K562 (cell line): ENCODE measurements around the gene MAP3K14. TPM values are rescaled to one million over a fixed set of nuclear protein-coding genes. Genes with fewer than 3 reads are reported as not detected.

Experiments used
- CCAR2 ChIP-seq: fragments of 200-400 bp; formaldehyde crosslinking; IDR thresholded peaks from 2 replicates; pipeline ENCODE4 v1.6.1; 2017; ENCODE audit warnings: mild to moderate bottlenecking, low read depth, low read length
- CREB5 ChIP-seq: fragments of 250-450 bp; sonication (Bioruptor Pico); IDR thresholded peaks from 2 replicates; pipeline ENCODE4 v1.5.0; 2020; ENCODE audit warnings: mild to moderate bottlenecking
- EGR1 ChIP-seq: fragments of 450-650 bp; conservative IDR thresholded peaks from 2 replicates; pipeline ENCODE4 v1.6.1; 2017; ENCODE audit warnings: mild to moderate bottlenecking
- ETV5 ChIP-seq: sonication (generic); formaldehyde crosslinking; IDR thresholded peaks from 2 replicates; pipeline ENCODE4 v1.4.0; 2020; ENCODE audit warnings: low read depth, mild to moderate bottlenecking, missing genetic modification reagents
- HDAC1 ChIP-seq, 2 experiments: fragments of 450-650 bp; IDR thresholded peaks; 2 replicates each; pipeline ENCODE4 v1.6.1; 2016 to 2017; ENCODE audit warnings: inconsistent platforms in 1 of 2, mild to moderate bottlenecking in 1 of 2, moderate library complexity in 1 of 2
- MED1 ChIP-seq: sonication (generic); formaldehyde crosslinking; IDR thresholded peaks from 2 replicates; pipeline ENCODE4 v1.8.1; 2023; ENCODE audit warnings: missing genetic modification reagents, borderline replicate concordance
- MEF2D ChIP-seq: conservative IDR thresholded peaks from 2 replicates; pipeline ENCODE4 v1.6.1; 2016; ENCODE audit warnings: low read depth, missing genetic modification characterization, missing compliant biosample characterization
- NCOA6 ChIP-seq: fragments of 450-650 bp; IDR thresholded peaks from 2 replicates; pipeline ENCODE4 v1.6.1; 2017; ENCODE audit warnings: mild to moderate bottlenecking
- NEUROD1 ChIP-seq: fragments of 150-350 bp; IDR thresholded peaks from 2 replicates; pipeline ENCODE4 v1.6.1; 2014; ENCODE audit warnings: borderline replicate concordance, low read length, low read depth; ENCODE audit not compliant: partially characterized antibody
- NFIX ChIP-seq: fragments of 250-450 bp; sonication (Bioruptor Pico); IDR thresholded peaks from 2 replicates; pipeline ENCODE4 v1.4.0; 2020; ENCODE audit warnings: low read depth, mild to moderate bottlenecking, moderate library complexity
- PREB ChIP-seq: sonication (generic); formaldehyde crosslinking; IDR thresholded peaks from 2 replicates; pipeline ENCODE4 v1.8.1; 2023; ENCODE audit warnings: mild to moderate bottlenecking, missing genetic modification reagents
- SMAD2 ChIP-seq: fragments of 150-350 bp; IDR thresholded peaks from 2 replicates; pipeline ENCODE4 v1.6.1; 2014; ENCODE audit warnings: low read depth, mild to moderate bottlenecking, low read length
- SMARCA4 ChIP-seq: fragments of 450-650 bp; IDR thresholded peaks from 2 replicates; pipeline ENCODE4 v1.6.1; 2016
- STAG1 ChIP-seq: sonication (generic); formaldehyde crosslinking; IDR thresholded peaks from 2 replicates; pipeline ENCODE4 v1.5.0; 2020; ENCODE audit warnings: missing genetic modification reagents, borderline replicate concordance
- TFAP4 ChIP-seq: sonication (generic); formaldehyde crosslinking; IDR thresholded peaks from 2 replicates; pipeline ENCODE4 v1.8.0; 2022; ENCODE audit warnings: missing genetic modification reagents, mild to moderate bottlenecking, moderate library complexity, borderline replicate concordance
- TSHZ1 ChIP-seq: fragments of 250-450 bp; sonication (Bioruptor Pico); IDR thresholded peaks from 2 replicates; pipeline ENCODE4 v1.4.0; 2020; ENCODE audit warnings: mild to moderate bottlenecking, moderate library complexity
- USF2 ChIP-seq: sonication (generic); formaldehyde crosslinking; IDR thresholded peaks from 2 replicates; pipeline ENCODE4 v1.5.0; 2020; ENCODE audit warnings: missing genetic modification reagents
- ZNF134 ChIP-seq: fragments of 250-450 bp; sonication (Bioruptor Pico); conservative IDR thresholded peaks from 2 replicates; pipeline ENCODE4 v1.4.0; 2020
- ZNF165 ChIP-seq: fragments of 250-450 bp; sonication (Bioruptor Pico); IDR thresholded peaks from 2 replicates; pipeline ENCODE4 v1.4.0; 2020; ENCODE audit warnings: borderline replicate concordance
- ZNF217 ChIP-seq: sonication (generic); formaldehyde crosslinking; IDR thresholded peaks from 2 replicates; pipeline ENCODE4 v1.8.0; 2022; ENCODE audit warnings: mild to moderate bottlenecking, missing genetic modification reagents
- ZNF41 ChIP-seq: fragments of 250-450 bp; sonication (Bioruptor Pico); conservative IDR thresholded peaks from 2 replicates; pipeline ENCODE4 v1.4.0; 2020; ENCODE audit warnings: mild to moderate bottlenecking
- polyA plus RNA-seq, 8 experiments: library from polyadenylated mRNA; depleted of rRNA in 4 of 8; stranded (reverse) in 5 of 8; unstranded in 3 of 8; fragments of >200 nt; fragmentation: Nextera tagmentation in 2 of 8; fragmentation: Illumina TruSeq in 1 of 8; extraction: Ambion mirVana in 2 of 8; extraction: Trizol in 1 of 8; gene quantifications; 2 replicates each; pipeline versions ENCODE4 v1.2.1 to v1.2.3, GENCODE V29; 2011 to 2014; ENCODE audit warnings: inconsistent platforms in 1 of 8, missing spikeins in 1 of 8
- total RNA-seq, 7 experiments: library from RNA; depleted of rRNA in 6 of 7; stranded (reverse); fragments of >200 nt in 6 of 7; fragmentation: Illumina TruSeq in 2 of 7; extraction: Trizol in 2 of 7; gene quantifications; 2 replicates each; pipeline versions ENCODE4 v1.2.1 to v1.2.3, GENCODE V29; 2011 to 2021; ENCODE audit warnings: low replicate concordance in 1 of 7

Gene MAP3K14
- total and polyA plus RNA-seq, 9 of the 15 experiments (the other 6 are each of a cell fraction or from before 2014, with no cell fraction given): 0.45 to 8.7 (median 3.2) TPM

GRCh38 chr17:45345554-45346215 lies 28.9 kb upstream of the MAP3K14 start (continued):
- TF ChIP-seq PREB (CRISPR knock-in tag) (0 out of 2 replicates have a peak, but pooled peaks have one; percentile 23), NFIX (CRISPR knock-in tag) (no peak), ZNF217 (CRISPR knock-in tag) (no peak), ZNF165 (no peak), MEF2D (tag) (peak; percentile 60; the same call in 1 of the 2 replicates), USF2 (CRISPR knock-in tag) (no peak), STAG1 (CRISPR knock-in tag) (no peak), HDAC1 (IDR thresholded peaks at IDR 0.05) (peak in 1 of 2 experiments; percentile 97; a peak in 2 of 4 replicates), CCAR2 (no peak), NEUROD1 (peak; percentile 92), TFAP4 (CRISPR knock-in tag) (peak; percentile 87), ETV5 (peak; percentile 47; the same call in 1 of the 2 replicates), TSHZ1 (CRISPR knock-in tag) (no peak), SMAD2 (no peak), ZNF134 (no peak), NCOA6 (no peak), EGR1 (no peak; the same call in none of the 2 replicates), MED1 (CRISPR knock-in tag) (no peak), CREB5 (CRISPR knock-in tag) (peak; percentile 69; the same call in 1 of the 2 replicates), ZNF41 (peak; percentile 56; the same call in 1 of the 2 replicates), SMARCA4 (peak; percentile 100)
